GM19463 (cell line): ENCODE data around the gene TAF1B.

Experiments used
- ATAC-seq: cut with Tn5 transposase; IDR thresholded peaks from one replicate; pipeline ENCODE4 v1.9.1; 2021; ENCODE audit warnings: mild to moderate bottlenecking, moderate library complexity; ENCODE audit not compliant: unreplicated experiment

Gene TAF1B

DNA sequence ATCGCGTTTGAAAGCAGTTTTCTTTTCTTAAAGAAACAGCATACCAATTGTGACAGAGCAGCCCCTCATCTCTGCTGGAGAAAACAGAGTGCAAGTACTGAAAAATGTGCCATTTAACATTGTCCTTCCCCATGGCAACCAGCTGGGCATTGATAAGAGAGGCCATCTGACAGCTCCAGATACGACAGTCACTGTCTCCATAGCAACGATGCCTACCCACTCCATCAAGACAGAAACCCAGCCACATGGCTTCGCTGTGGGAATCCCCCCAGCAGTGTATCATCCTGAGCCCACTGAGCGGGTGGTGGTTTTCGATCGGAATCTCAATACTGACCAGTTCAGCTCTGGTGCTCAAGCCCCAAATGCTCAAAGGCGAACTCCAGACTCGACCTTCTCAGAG is 117.7 kb downstream of the TAF1B start:
- ATAC-seq = no peak

DNA sequence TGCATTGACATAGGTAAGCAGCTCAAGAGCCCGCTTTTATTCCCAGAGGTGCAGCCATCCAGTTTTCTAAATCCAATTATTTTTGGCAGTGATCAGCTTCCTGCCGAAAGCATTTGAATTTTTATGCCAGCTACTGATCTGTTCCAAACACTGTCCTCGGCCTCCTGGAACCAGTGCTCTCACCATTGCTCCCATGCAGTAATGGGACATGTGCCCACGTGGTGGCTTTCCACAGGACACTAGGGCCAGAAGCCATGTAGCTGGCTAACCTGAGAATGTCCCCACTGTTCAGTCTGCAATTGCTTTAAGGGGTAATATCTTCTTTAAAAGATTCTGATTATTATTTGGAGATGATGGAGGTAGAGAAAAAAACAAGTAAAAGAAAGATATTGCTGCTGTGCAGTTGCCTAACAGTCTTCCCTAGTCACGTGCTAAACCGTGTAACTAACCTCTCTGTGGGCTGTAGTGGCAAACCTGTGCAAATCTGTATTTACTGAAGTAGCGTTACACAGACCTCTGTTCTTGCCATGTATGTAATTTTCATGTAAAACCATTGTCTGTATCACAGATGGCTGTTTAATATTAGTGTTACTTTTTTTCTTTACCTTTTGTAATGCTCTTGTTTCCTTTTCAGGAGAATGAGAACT is 121.2 kb downstream of the TAF1B start:
- no peak for ATAC-seq

DNA sequence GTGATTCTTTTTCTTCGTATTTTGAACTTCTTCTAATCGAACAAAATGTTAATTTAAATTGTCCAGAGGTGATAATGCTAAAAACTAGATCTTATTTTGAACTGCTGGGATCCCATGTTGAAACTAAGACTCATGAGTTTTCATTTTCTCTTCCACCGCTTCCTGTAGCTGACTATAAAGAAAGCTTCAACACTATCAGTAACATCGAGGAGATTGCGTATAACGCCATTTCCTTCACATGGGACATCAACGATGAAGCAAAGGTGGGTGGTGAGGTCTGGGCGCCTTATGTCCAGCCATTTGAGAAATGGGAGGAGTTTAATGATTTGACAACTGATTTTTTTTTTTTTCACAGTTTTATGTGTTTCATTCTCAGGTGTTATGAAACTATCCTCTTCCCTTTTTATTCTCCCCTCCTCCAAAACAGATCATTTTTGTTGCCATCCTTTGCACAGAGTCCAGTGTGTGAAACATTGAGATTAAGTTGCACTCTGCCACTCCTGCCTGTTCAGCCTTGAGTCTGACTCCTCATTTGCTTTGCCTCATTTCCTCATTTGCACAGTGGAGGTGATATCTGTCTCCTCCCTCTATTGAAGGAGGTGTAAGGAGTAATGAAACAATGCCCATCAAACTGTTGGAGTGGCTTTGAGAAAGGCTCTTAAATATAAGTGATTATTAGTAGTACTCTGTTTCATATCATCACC is 122.0 kb downstream of the TAF1B start:
- ATAC-seq = no peak

DNA sequence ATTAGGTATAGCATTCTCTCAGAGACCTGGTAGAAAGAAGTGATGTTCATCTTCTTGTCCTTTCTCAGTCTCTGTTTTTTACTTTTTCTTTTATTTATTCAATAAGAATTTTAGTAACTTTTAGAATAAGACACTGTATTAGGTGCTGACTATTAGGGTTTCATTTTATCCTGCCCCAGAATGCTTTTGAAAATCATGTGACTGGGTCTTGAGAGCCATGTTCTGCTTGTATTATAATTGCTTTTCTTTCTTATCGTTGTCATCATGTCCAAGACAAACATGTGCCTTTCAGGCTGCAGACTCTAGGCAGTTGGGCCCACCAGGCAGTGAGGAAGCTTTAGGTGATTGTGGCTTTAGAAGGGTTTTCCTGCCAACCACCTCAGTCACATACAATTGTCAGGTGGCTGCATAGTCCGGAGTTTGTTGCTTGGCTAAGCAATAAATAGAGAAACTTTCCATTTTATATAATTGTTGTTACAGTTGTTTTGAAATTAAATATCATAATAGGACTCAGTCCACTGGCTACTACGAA is 123.3 kb downstream of the TAF1B start:
- no peak for ATAC-seq

DNA sequence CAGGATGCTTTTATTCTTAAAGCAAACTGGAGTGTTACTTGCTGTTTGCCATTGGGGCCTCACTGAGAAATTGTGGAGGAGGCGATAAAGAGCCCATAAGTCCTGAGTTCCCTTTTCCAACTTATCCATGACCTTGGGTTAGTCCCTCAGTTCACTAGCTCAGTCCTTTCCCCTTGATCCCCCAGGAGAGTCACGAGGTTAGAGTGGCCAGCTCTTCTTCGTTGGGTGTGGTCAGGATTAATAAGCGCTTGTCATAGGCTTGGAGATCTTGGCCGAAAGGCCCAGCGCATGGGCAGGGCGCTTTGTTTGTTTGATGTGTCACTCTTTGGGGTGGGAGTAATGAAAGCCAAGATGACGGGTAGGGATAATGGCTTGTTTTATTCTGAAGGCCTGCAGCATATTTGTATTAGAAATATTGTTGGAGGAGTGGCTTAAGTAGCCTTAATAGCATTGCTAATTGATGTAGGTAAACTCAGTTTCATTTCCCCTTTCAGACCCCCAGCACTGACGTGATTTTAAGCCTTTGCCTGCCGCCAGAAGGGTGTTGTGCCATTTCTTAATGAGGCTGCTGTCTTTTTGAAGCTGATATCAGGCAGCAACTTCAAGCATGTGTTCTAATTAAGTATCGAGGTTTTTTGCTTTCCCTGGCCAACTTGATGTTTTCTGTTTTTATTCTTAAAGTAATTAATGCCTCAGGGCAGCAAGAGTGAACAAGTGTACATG is 123.9 kb downstream of the TAF1B start:
- ATAC-seq = peak; percentile 60

DNA sequence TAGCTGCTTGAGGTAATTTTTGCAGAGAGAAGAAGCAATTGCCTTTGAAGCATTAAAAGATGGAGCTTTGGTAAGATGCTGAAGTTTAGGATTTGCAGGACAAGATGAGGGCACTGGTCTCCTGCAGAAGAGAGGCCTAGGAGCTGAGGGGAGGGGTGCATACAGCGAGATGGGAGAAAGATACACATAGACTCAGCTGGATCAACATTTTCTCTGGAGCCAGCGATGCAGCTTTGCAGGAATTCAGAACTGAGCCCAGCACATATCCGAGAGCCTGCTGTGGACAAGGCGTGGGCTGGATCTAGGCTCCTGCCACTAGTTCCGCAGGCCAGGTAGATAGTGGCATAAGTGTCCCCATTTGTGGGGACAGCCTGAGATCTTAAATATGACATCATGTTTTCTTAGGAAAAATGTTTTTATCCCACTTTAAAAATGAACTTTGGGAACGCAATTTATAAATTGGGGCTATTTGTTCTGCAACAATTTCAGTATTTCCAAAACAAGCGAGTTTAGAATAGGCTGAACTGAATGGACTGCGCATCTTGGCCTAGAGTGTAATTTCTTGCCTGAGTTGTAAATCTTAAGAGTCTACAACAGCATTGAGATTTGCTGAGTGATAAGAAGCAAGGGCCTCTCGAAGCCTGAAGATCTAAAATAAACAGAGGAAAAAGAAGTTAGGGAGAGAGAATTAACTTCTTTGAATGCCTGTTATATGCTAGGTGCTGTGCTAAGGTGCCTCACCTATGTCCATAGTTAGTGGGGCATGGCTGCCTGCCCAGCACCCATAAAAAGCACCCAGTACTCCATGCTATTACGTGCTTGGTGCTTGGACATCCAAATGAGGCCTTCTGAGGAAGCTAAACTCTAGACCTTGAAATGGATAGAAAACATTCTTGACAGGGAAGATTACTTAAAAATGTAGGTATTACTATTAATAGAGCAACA is 125.6 kb downstream of the TAF1B start:
- ATAC-seq = no peak

DNA sequence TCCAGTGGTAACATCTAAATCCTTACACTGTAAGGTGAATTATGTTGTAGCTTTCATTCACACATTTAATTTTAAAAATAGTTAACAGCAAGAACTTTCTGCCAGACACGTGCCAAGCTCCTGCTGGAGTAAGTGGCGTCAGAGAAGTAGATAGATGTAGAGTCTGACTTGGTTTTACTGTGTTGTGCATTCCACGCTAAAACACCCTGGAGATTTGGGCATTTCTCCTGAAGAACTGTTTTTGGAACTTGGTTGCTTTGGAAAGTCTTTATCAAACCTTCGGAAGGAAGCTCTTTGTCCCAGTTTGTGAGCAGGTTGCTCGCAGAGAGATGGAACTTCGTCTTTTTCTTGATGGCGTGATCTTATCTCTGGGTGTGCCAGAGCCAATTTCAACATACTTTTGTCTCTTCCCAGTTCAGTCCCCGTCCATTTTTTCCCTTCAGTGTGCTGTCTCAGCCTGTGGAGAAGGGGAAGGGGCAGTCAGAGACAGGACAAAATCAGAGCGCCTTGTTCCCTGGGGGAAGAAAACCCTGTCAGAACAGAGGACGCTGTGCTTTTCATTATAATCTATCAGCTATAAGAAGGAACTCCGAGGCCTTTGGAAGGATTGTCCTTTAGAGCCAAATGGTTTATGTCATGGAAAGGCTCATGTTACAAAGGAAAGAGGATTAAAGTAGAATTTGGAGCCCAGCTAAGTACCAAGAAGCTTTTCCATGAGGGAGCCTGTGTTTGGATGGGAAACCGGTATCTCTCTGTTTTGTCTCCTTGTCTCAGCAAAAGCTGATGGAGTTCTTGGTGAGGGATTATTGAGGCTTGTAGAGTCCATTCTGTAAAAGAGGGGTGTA is 127.1 kb downstream of the TAF1B start:
- ATAC-seq = no peak

DNA sequence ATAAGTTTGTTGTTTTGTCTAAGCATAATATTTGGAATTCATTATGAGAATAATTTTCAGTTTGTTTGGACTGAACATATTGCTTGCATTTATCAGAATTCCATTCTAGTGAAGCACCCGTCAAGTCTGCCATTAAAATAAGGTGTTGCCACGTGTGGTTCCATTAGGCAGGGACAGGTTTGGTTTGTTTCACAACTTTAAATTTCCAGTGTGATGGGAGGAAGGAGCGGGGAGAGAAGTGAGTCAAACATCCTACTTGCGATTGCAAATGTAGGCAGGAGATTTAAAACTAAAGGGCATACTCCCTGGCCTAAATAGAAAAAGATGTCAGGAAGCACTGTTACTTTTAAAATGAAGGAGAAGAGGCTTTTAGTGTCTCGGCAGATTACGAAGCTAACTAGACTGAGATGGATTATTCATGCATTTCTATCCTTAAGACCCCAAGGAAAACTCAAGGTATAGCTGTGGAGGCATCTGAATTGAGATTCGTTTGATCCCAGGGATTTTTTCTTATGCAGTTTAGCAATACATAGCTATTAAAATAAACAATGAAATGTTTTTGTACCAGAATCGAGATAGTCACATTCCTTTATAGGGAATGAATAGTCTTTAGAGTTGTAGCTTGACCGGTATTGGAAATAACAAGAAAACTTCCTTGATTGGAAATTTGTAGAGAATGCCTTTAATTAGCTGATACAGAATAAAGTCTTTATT is 128.0 kb downstream of the TAF1B start:
- no peak for ATAC-seq

DNA sequence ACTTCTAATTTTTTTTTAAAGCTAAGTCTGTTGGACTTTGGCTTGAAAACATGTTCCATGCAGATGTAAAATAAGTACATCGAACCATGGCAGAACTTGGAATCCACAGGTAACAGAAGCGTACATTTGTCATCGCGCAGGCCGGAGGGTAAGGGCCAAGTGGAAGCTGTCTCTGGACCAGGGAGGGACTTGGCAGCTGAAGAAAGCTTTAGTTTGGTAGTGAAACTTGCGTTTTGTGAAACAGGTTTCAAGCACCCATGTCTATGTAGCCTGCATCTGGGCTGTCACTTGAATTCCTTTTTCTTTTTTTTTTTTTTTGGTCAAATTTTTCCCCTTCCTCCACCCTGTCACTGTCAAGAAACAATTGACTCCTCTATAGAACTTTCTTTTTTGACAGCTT is 128.6 kb downstream of the TAF1B start:
- ATAC-seq = no peak

DNA sequence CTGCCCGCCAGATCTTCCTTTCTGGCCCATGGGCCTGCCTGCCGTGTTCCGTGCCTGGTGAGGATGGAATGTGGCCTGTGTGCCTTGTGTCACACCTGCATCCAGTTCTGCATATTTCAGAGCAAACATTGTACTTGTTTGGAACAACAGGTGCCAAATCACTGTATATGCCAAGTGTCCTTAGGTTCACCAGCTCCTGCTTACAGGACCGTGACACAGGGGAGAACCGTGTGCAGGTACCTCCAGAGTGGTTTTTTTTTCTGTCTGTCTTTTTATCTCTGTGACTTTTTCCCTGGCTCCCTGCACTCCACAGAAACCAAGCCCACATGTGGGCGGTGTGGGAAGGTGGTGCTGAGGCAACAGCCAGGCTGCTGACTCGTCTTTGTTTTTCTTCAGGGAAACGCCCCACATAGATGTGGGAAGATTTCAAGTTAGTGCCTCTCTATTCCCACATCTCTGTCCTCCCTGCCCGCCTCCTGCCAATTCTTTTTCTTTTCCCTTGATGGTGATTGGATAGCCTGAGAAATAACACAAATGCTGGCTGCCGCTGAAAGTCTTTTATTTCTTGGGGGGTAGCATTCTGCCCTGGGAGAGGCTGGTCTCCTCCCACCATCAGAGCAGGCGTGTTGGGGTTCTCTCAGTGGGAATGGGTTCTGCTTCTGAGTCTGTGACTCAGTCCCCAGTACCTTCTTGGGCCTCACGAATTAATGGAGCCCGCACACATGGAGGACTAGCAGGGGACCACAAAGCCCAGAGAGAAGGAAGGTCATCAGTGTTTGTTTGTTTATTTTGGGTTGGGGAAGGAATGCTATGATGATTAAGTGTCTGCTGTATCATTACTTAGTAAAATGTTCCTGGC is 129.6 kb downstream of the TAF1B start:
- ATAC-seq = no peak

DNA sequence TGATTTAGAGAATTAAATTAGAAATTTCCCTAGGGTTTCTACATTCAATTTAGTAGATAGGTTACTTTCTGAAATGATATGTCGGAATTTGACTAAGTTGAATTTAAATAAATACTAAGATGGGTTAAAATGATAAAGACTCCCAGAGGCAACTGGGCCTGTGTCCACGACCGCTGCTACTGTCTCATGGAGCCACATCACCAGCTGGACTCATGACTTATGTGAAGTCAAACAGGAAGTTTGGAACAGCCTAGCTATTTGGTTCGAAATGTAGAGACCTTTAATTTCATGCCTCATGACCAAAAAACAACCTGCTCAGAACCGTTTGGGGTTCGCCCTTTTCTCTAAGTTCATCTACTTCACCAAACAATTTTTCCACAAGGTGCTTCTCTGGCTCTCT is 130.4 kb downstream of the TAF1B start:
- no peak for ATAC-seq

DNA sequence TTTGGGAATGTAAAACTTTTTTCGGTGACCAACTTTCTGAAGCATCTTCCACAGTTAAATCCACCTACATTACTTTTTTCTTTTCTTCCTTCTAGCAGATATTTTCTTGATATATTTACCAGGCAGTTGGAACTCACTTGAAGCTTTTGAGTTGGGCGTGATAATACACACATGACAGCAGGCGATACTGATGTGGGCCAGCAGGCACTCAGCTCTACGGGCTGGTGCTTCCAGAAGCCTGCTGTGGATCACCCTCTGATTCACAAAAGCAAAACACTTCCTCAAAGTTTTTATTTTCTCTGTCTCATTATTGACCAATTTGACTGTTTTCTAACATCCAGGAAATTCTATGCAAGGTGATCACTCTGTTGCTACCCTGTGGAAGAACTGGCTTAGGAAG is 131.1 kb downstream of the TAF1B start:
- no peak for ATAC-seq

DNA sequence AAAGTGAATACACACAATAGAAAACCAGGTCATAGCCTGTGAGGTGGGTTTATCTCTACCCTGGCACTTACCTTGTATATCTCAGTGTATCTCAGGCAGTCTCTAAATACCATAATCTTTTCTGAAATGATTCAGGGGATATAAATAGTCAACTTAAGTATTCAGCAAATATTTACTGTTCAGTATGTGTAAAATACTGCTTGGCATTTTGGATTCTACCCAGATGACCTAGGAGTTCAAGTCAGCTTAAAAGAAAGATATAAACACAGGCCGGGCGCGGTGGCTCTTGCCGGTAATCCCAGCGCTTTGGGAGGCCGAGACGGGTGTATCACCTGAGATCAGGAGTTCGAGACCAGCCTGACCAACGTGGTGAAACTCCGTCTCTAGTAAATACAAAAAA is 132.1 kb downstream of the TAF1B start:
- ATAC-seq = no peak

DNA sequence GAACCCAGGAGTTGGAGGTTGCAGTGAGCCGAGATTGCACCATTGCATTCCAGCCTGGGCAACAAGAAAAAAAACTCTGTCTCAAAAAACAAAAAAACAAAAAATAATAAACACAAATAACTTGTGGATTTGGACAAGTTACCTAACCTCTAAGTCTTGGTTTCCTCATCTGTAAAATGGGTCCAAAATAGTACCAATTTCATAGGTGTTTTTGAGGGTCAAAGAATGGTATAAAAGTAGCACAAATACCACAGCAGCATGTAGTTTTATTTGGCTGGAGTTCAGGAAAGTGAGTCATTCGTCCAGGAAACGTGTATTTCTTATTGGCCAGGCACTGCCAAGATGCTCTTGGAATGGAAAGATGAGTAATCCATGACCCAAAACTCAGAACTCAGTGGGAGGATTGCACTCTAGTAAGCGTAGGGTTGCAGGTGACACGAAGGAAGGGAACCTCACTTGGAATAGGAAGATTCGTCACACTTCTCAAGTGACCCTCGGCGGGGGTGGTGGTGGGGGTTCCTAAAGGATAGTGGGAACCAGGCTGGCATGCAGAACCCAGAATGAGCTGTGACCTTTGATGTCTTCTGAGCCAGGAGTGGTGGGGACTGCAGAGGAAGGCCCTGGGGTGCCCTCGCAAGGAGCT is 132.7 kb downstream of the TAF1B start:
- ATAC-seq = no peak

DNA sequence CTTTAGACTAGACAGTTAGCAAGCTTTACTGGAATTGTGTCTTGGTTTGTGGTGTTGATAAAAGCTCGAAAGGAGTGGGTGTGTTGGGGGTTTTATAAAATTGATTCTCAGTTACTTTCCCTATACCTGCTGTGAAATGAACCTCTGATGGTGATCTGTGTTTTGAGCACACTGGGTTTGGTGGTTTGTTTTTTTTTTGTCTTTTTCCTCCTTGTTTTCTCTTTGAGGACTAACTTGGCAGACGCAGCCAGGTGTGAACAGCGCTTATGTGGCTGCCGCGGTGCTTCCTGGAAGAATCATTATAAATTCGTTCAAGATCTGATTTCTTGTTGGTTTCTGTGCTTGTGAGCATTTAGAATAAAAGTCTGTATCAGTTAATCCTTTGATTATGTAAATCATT is 136.7 kb downstream of the TAF1B start:
- ATAC-seq = no peak

DNA sequence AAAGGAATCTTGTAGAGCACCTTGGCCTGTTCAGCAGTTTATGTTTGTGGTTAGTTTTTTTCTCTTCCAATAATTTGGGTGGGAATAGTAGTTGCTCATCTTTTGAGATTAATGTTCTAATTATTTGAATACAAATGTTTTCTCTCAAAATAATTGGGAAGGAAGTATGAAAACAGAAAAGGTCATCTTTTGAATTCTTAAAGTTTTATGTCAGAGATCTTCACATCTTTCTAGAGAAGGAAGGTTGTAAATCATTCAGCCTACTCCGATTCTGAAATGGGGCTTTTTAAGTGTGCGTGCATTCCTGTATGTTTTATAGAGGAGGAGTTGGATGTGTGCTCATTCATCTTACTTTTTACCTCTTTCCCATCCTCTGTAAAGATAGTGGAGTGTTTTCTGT is 137.2 kb downstream of the TAF1B start:
- no peak for ATAC-seq

DNA sequence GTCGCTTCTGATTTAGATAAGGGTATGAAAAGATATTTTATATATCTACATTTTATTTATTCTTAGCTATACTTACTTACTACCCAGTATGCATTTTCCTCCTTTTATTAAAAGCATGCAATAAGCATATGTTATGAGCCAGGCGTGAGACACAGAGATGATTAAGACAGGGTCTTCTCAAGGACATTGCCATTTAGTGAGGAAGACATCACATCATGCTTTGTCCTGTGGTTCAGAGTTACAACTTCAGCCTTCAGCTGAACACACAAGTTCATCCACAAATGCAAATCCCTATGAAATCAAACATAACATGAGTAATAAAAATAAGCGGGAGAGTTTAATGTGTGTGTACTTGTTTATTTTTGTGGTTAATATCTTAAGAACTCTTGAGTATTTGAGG is 138.4 kb downstream of the TAF1B start:
- ATAC-seq = no peak

DNA sequence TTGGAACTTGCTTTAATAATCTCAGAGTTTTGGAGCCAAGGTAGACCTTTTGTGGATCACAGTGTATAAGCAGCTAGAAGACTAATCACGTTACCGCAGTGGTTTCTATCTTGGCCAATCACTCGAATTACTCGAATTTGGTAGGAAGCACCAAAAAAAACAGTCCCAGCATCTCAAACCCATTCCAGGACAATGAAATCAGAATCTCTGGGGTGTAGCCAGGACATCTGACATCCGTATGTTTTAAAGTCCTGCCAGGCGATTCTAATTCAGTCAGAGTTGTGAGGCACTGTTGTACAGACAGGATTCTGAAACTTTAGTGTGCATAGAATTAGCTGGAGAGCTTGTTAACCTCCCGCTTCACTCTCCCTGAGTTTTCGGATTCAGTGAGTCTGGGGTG is 139.0 kb downstream of the TAF1B start:
- no peak for ATAC-seq
